Fibroblast of skin of right quadriceps (primary cell): Measurements from ENCODE around the gene RUNX1.
"Not testable (repeated sequence)": the region's sequence is repeated elsewhere in the genome, so short reads cannot be mapped to it uniquely, and the experiment has no call there.

Source experiments
- DNase-seq: peaks from one replicate; pipeline ENCODE4 v3.0.0-alpha.2; 2013

RUNX1 gene

DNA sequence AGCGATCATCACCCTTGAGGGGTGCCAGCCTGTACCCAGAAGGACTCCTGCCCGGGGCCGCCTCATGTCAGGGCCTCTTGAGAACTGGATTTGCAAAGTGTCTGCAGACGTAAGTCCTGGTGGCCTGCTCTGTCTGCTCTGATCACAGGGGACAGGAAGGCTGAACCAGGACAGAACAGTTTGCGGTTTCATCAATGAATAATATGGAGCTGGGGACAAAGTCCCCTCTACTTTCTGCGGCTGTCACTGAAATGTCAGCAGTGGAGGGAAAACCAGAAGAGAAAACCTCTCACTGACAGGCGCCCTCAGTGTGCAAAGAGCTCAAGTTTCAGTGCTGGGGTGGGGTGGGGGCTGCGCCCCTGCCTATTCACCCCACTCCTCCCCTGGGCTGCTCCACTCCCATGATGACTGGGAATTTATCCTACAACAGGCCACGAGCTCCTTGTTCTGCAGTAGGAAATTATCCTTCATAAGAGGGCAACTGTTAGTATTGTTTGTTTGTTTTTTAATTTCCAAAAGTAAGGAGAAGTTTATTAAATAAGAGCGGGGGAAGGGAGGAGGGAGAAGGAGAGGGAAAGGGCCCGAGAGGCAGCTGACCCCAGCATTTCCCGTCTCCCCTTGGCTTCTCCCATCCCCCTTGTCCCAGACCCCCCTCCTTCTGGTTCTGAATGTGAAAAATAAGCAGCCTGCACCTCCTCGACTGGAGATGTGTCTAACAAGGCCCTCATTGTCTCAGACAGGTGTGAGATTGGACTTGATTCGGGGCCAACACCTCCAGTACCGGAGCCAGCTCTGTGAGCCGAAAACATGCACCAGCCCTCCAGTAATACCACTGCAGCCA, 231.1 kb downstream of the RUNX1 start:
- no peak for DNase-seq

- no peak for DNase-seq
These were observed 233.0 kb downstream of the RUNX1 start for GRCh38 chr21:34815831-34816705.

GRCh38 chr21:34814529-34814951, 234.6 kb downstream of the RUNX1 start:
- no peak for DNase-seq

DNA sequence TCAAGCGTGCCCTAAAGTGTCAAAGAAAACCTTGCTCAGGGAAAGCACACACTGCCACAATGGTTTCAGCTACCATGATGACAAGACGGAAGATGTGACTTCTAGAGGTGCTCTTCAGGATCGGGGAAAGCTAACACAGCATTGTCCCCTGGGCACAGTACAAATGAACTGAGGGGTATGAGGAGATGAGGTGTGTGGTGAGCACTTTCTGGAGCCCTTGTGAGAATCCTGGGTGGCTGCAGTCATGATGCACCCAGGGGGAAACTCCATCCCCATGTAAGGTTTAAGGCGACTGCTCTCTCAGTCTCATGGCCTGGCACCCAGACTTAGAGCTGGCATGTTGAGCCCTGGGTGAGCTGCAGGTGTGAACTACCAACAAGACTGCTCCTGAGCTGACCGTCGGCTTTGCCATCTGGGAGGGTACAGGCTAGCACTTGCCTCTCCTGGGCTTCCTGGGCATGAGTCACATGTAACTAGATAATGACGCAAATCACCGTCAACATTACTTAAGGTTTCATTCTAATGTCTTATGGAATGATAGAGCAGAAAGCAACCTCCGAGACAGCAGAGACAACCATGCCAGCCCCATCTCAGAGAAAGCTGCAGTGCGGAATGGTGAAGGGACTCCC, 235.7 kb downstream of the RUNX1 start:
- peak; percentile 55 for DNase-seq

GRCh38 chr21:34812504-34813265, 236.4 kb downstream of the RUNX1 start:
- peak; percentile 98 for DNase-seq

DNA sequence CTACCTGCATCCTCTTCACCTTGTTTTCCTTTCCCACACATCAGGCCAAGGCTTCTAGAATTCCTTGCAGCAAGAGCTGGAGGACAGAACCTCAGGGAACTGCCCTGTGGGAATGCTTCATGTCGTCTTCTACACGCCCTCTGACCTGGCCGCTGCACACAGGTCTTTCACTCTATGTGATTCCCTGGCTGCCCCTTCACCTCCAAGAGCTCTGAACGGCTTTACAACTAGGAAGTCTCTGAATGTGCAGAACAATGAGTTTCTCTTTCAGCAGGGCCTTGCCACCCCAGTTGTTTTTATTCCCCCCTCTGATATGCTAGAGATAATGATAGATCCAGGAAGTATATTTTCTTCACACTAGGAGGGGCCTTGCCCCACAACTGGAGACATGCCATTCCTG, 237.7 kb downstream of the RUNX1 start:
- DNase-seq, result no peak

GRCh38 chr21:34810786-34811185, 238.3 kb downstream of the RUNX1 start:
- DNase-seq, result no peak

DNA sequence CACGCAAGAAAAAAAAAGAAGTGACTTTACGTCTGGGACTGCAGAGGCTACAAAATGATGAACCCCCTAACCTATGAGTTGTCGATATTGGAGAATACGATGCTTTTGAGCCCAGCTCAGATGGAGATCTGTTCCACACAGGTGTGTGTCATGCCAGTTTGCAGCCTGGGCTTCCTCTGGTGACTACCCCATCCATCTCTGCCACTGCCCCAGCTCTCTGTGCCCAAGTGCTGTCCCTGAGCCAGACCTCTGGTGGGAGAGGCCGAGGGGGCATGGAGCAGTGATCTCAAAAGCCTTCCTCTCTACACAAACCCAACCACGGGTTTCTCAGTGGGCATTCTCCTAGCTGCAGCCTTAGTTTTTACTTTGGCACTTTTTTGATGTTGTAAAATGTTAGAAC, 239.3 kb downstream of the RUNX1 start:
- DNase-seq, result no peak

DNA sequence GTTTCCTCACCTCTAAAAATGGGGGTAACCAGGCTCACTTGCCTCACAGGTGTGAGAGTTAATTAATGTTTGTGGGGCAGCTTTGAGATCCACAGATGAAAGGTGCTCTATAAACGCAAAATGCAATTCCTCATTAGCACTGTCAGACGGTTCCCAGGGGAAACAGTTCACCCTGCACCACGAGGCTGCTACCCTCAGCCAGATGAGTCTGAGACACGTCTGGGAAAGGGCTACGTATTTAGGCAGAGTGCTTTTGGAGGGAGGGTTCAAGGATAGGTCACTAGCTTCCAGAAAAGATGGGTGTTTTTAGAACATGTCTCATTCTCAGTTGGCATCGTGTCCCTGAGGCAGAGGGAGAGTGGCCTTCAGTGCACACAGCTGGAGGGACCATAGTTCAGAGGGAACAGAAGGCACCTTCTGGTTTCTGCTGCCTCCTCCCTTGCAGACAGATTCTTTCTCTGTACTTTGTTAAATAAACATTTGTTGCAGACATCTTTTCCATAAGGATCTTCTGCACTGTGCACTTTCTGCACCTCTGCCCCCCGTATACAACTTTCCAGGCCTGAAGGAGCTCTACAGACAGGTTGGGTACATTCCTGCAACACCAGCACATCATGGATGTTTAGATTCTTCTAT, 240.4 kb downstream of the RUNX1 start:
- peak; percentile 74 for DNase-seq

- peak; percentile 94 for DNase-seq
These were observed 241.1 kb downstream of the RUNX1 start for GRCh38 chr21:34807881-34808568.

- DNase-seq, result peak; percentile 94
These were observed 241.8 kb downstream of the RUNX1 start for GRCh38 chr21:34807146-34807880.

DNA sequence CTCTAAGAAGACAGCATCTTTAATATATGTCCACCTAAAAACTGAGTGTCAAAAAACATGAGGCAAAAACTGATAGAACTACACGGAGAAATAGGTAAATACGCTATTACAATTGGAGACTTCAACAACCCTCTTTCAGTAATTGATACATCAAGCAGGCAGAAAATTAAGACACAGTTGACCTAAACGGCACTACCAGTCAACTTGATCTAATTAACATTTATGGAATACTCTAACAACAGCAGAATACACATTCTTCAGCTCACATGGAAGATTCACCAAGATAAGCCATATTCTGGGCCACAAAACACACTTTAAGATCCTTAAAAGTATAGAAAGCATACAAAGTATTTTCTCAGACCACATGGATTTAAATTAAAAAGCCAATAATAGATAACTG, 242.7 kb downstream of the RUNX1 start:
- DNase-seq, result no peak

DNA sequence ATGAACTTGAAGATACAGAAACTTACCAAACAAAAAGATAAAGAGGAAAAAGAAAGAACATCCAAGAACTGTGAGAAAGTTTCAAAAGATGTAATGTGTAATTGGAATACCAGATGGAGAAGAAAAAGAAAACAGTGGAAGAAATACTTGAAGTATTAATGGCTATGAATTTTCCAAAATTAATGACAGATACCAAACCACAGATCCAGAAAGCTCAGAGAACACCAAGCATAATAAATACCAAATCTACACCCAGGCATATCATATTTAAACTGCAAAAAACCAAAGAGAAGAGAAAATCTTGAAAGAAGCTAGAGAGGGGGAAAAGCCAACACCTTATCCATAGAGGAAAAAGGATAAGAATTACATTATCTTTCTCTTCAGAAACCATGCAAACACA, 243.9 kb downstream of the RUNX1 start:
- no peak for DNase-seq

DNA sequence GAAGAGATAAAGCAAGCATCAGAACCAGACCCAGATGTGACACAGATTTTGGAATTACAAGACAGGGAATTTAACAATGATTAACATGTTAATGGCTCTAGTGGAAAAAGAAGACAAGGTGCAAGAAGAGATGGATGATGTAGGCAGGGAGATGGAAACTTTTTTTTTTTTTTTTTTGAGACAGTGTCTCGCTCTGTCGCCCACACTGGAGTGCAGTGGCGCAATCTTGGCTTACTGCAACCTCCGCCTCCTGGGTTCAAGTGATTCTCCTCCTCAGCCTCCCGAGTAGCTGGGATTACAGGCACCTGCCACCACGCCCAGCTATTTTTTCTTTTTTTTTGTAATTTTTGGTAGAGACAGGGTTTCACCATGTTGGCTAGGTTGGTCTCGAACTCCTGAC, 244.5 kb downstream of the RUNX1 start:
- not testable (repeated sequence) for DNase-seq

DNA sequence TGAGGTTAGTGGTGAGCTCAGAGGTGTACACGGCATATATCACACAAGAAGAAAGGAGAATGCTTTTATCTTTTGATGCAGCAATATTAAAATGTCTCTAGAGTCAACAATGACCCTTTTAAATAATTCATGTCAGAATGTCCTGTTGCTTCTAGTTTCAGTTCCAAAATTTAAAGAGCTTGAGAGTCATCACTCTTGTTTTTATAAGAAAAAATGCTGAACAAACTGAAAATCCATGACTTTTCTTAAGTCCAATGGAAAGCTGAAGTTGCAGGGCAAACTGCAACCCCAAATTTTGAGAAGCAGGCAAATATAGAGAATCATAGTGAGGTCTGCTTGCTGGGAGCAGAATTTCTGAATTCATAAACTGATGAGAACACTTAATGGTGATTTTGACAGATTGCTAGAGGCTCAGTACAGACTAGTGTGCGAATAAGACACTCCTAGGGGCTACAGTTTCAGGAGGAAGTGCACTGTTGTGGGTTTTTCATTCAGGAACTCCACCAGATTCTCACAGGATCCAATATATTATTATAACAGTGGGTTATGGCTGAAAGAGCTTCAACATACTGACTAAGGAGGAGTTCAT, 245.2 kb downstream of the RUNX1 start:
- no peak for DNase-seq

GRCh38 chr21:34802180-34802899, 246.8 kb downstream of the RUNX1 start:
- DNase-seq, result no peak

DNA sequence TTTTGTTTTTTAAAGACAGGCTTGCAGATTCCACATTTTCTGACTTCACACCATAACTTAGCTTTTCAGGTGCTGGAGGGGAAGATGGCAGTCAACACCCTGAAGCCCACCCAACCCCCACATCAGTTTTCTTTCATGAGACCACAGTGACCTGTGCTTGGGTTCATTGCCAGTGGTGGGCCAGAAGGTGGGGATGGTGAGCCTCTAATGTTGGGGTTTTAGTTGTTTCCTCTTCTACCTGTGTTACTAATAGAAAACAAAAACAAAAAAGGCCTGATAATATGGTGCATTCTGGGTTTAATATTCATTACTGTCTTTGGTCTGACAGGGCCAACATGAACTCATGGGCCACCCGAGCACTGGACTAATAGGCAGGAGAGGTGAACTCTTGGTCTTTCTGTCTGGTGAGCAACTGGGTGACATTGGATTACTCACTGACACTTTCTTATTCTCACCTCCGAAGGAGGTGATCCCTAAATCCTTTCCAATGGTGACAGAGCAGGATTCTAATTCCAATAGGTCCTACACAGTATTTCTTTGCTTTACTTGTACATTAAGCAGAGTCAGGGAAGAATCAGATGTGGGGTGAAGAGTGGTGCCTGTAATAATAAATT, 247.5 kb downstream of the RUNX1 start:
- no peak for DNase-seq

- peak; percentile 79 for DNase-seq
These were observed 248.1 kb downstream of the RUNX1 start for GRCh38 chr21:34800797-34801518.

- no peak for DNase-seq
These were observed 250.0 kb downstream of the RUNX1 start for GRCh38 chr21:34799092-34799491.
